ENCODE measurements around the gene TBX1.

DNA sequence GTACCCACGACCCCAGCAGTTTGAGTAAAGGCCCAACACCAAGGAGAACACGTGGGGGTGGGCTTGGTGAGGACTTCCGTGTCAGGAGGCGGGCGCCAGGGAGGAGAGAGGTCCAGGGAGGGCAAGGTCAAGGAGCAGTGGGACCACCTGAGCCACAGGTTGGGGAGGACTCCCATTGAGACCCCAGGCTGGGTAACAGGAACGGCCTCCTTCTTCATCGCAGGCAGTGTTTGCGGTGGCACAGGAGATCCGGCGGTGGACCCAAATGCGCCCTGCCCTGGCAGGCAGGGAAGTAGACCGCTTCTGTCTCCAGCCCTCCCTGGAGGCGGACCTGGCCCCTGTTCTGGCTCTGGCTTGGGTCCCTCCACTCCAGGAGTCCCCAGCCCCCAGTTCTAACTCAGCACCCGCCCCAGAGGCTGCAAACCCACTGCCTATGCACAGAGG, 5.9 kb upstream of the TBX1 start:
- TF ChIP-seq CTCF (IDR thresholded peaks at IDR 0.05): no peak
- TF ChIP-seq EZH2 (IDR thresholded peaks at IDR 0.05): no peak

Measured in neural progenitor cell (in vitro differentiated cells).